Endothelial cell of umbilical vein (primary cell): Measurements from ENCODE around the gene DMAC1. TPM values are rescaled to one million over a fixed set of nuclear protein-coding genes. Genes with fewer than 3 reads are reported as not detected.

ENCODE experiments used
- BruUV-seq: library from RNA; stranded (reverse); fragments of 400-500 nt; replicated peaks from 2 replicates; lab custom pipeline; 2021; lab: Mats Ljungman, UMichigan
- CTCF ChIA-PET: fragments of 300-600, 350-600 bp; sonication (Branson Sonifier 250); formaldehyde crosslinking; loops from one replicate; lab custom pipeline; 2021; ENCODE audit warnings: antibody characterized with exemption, inconsistent platforms; lab: Charles Lee
- POLR2A ChIA-PET: fragments of 300-600, 350-600 bp; sonication (Branson Sonifier 250); formaldehyde crosslinking; loops from one replicate; lab custom pipeline; 2021; ENCODE audit warnings: antibody characterized with exemption, inconsistent platforms; lab: Charles Lee
- DNase-seq: peaks from one replicate; pipeline ENCODE4 v3.0.0-alpha.2; 2011; ENCODE audit warnings: low read depth, low spot score
- FAIRE-seq: peaks from 2 replicates; lab custom pipeline; 2011; peaks lifted over from hg19 to GRCh38; lab: Jason Lieb, UNC
- H2AFZ ChIP-seq: 2 replicates; pipeline ENCODE4 v1.6.0; 2012; ENCODE audit warnings: low read depth, low read length, control low read depth, inconsistent platforms
- H3K27ac ChIP-seq: 2 replicates; pipeline ENCODE4 v1.5.1; 2011; ENCODE audit warnings: low read depth, mild to moderate bottlenecking, control low read depth, low read length, moderate library complexity; ENCODE audit not compliant: insufficient read depth
- H3K27me3 ChIP-seq, 2 experiments: 2 replicates each; pipeline versions ENCODE4 v1.6.0 to v1.6.1; 2011; ENCODE audit warnings: low read length in 2 of 2, mixed read lengths in 1 of 2; ENCODE audit not compliant: control insufficient read depth in 2 of 2, insufficient read depth in 2 of 2
- H3K36me3 ChIP-seq, 2 experiments: 2 replicates in 1 of 2; 3 replicates in 1 of 2; pipeline ENCODE4 v1.5.1; 2011; ENCODE audit warnings: low read length in 2 of 2, mild to moderate bottlenecking in 1 of 2, moderate library complexity in 1 of 2; ENCODE audit not compliant: control insufficient read depth in 2 of 2, insufficient read depth in 2 of 2; ENCODE audit errors: extremely low read depth in 1 of 2
- H3K4me1 ChIP-seq: 3 replicates; pipeline ENCODE4 v1.5.1; 2011; ENCODE audit warnings: mild to moderate bottlenecking, low read length; ENCODE audit not compliant: control insufficient read depth, insufficient read depth; ENCODE audit errors: extremely low read depth
- H3K4me2 ChIP-seq: 2 replicates; pipeline ENCODE4 v1.6.1; 2011; ENCODE audit warnings: low read length, control low read depth, mixed read lengths; ENCODE audit not compliant: insufficient read depth
- H3K4me3 ChIP-seq, 3 experiments: fragments of 200-600 bp in 1 of 3; sonication (generic), shearing (Covaris generic) in 1 of 3; replicated peaks in 1 of 3; 2 replicates each; pipeline ENCODE4 v1.5.1; 2011 to 2016; ENCODE audit warnings: control low read depth in 3 of 3, low read length in 3 of 3, mild to moderate bottlenecking in 2 of 3, inconsistent platforms in 1 of 3, low read depth in 1 of 3, moderate library complexity in 1 of 3; ENCODE audit not compliant: insufficient read depth in 1 of 3
- H3K79me2 ChIP-seq: 2 replicates; pipeline ENCODE4 v1.6.0; 2012; ENCODE audit warnings: low read length, inconsistent platforms; ENCODE audit not compliant: control insufficient read depth, insufficient read depth
- H3K9ac ChIP-seq: replicated peaks from 2 replicates; pipeline ENCODE3; 2011; ENCODE audit warnings: low read length, control low read depth; ENCODE audit not compliant: insufficient read depth; ENCODE audit errors: extremely low read depth
- H3K9me1 ChIP-seq: replicated peaks from 3 replicates; pipeline ENCODE4 v1.6.0; 2011; ENCODE audit warnings: mild to moderate bottlenecking, low read length; ENCODE audit not compliant: control insufficient read depth, insufficient read depth; ENCODE audit errors: extremely low read depth
- H3K9me3 ChIP-seq: replicated peaks from 2 replicates; pipeline ENCODE4 v1.5.1; 2012; ENCODE audit warnings: low read length, inconsistent platforms; ENCODE audit not compliant: control insufficient read depth, insufficient read depth
- H4K20me1 ChIP-seq: replicated peaks from 2 replicates; pipeline ENCODE3; 2011; ENCODE audit warnings: mild to moderate bottlenecking, low read length; ENCODE audit not compliant: control insufficient read depth, insufficient read depth; ENCODE audit errors: extremely low read depth
- CTCF ChIP-seq, 2 donors: IDR thresholded peaks; 1 replicate in 1 of 2; 2 replicates in 1 of 2; pipeline ENCODE4 v1.5.1; 2011; ENCODE audit warnings: low read length in 2 of 2, mild to moderate bottlenecking in 2 of 2, moderate library complexity in 2 of 2, control low read depth in 1 of 2, inconsistent platforms in 1 of 2, low read depth in 1 of 2; ENCODE audit not compliant: insufficient read depth in 1 of 2; ENCODE audit errors: extremely low read depth in 1 of 2
- EZH2 ChIP-seq: IDR thresholded peaks from 2 replicates; pipeline ENCODE4 v1.6.1; 2012; ENCODE audit warnings: borderline replicate concordance, low read depth, mild to moderate bottlenecking, moderate library complexity, low read length, inconsistent platforms; ENCODE audit not compliant: severe bottlenecking
- FOS ChIP-seq: IDR thresholded peaks from 2 replicates; pipeline ENCODE4 v1.6.1; 2011; ENCODE audit warnings: mild to moderate bottlenecking, low read length, moderate library complexity, borderline replicate concordance; ENCODE audit not compliant: insufficient read depth
- GATA2 ChIP-seq: IDR thresholded peaks from 2 replicates; pipeline ENCODE4 v1.7.0; 2011; ENCODE audit warnings: low read depth, mild to moderate bottlenecking, moderate library complexity, mixed read lengths, low read length; ENCODE audit not compliant: insufficient read length, insufficient read depth
- JUN ChIP-seq: IDR thresholded peaks from 2 replicates; pipeline ENCODE4 v1.6.1; 2011; ENCODE audit warnings: borderline replicate concordance, low read depth; ENCODE audit not compliant: insufficient read length, insufficient read depth
- MAX ChIP-seq: IDR thresholded peaks from 2 replicates; pipeline ENCODE4 v1.6.1; 2011; ENCODE audit not compliant: insufficient read depth, insufficient read length
- POLR2AphosphoS5 ChIP-seq: IDR thresholded peaks from 2 replicates; pipeline ENCODE4 v1.6.1; 2012; ENCODE audit warnings: low read depth, mild to moderate bottlenecking, control low read depth, low read length, moderate library complexity; ENCODE audit not compliant: insufficient read depth
- dilution Hi-C: fragments of 300-500 bp; cut with MboI; formaldehyde crosslinking; loops from one replicate; pipeline ENCODE4 v1.15.0; 2019; ENCODE audit warnings: low sequenced_read_pairs; ENCODE audit not compliant: extremely low pct_ligation_motif_present
- intact Hi-C: fragments of 100-400 bp; cut with micrococcal nuclease; formaldehyde crosslinking; loops from one replicate; pipeline ENCODE4 v1.10.0; 2022
- polyA plus RNA-seq, 4 experiments: library from polyadenylated mRNA; depleted of rRNA in 3 of 4; stranded (reverse) in 3 of 4; unstranded in 1 of 4; fragments of >200 nt; gene quantifications; 2 replicates each; pipeline versions ENCODE4 v1.2.1 to v1.2.3, GENCODE V29; 2011 to 2012; ENCODE audit warnings: missing spikeins in 1 of 4
- total RNA-seq: library from RNA; stranded (reverse); gene quantifications from 2 replicates; pipeline ENCODE4 v1.2.3, GENCODE V29; 2021

DMAC1 gene
- total and polyA plus RNA-seq, 2 donors (not counting 3 experiments of a cell fraction or from before 2014, with no cell fraction given) = 15.8 to 44.0 TPM

- Histone ChIP-seq H2AFZ (no peak overlapping the region), H3K4me3 (no peak overlapping the region), H4K20me1 (no peaks in the 10 kb centered on the region), H3K36me3 (no peaks in the 10 kb centered on the region), H3K4me2 (no peak overlapping the region), H3K27me3 (no peaks in the 10 kb centered on the region), H3K9me3 (no peaks in the 10 kb centered on the region), H3K9me1 (no peaks in the 10 kb centered on the region), H3K79me2 (no peaks in the 10 kb centered on the region), H3K9ac (no peak overlapping the region), H3K27ac (no peak overlapping the region), H3K4me1 (no peaks in the 10 kb centered on the region)
- DNase-seq = no peak
- ChIA-PET POLR2A (no interaction called here), CTCF (no interaction called here)
- intact Hi-C loops (no loop called here), dilution Hi-C loops (no loop called here)
- no TSS peak for BruUV-seq
- no peak for FAIRE-seq
- TF ChIP-seq JUN (no peak), CTCF (IDR thresholded peaks at IDR 0.05; ENCODE audit: extremely low read depth in 1 of 2, insufficient read depth in 1 of 2, low read depth in 1 of 2, low read length in 2 of 2) (no peak), GATA2 (no peak), MAX (no peak), FOS (no peak), EZH2 (no peak), POLR2AphosphoS5 (no peak)
Measured at GRCh38 chr9:7760014-7760415, 39.6 kb downstream of the DMAC1 start.
